Mucosa of gallbladder (tissue), 1 donor: ENCODE data around the gene CRLF3. TPM values are rescaled to one million over a fixed set of nuclear protein-coding genes. Genes with fewer than 3 reads are reported as not detected.
"Not testable (repeated sequence)": the region's sequence is repeated elsewhere in the genome, so short reads cannot be mapped to it uniquely, and the experiment has no call there.

Experiments
- DNase-seq: peaks from one replicate; pipeline ENCODE4 v3.0.0-alpha.2; 2020; ENCODE audit warnings: low spot score
- total RNA-seq: library from RNA; stranded (reverse); gene quantifications from one replicate; pipeline ENCODE4 v1.2.1, GENCODE V29; 2021
- donor health status: DM: no; HTN: no; CAD: no.

Gene CRLF3, protein sequence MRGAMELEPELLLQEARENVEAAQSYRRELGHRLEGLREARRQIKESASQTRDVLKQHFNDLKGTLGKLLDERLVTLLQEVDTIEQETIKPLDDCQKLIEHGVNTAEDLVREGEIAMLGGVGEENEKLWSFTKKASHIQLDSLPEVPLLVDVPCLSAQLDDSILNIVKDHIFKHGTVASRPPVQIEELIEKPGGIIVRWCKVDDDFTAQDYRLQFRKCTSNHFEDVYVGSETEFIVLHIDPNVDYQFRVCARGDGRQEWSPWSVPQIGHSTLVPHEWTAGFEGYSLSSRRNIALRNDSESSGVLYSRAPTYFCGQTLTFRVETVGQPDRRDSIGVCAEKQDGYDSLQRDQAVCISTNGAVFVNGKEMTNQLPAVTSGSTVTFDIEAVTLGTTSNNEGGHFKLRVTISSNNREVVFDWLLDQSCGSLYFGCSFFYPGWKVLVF
- total RNA-seq = 11.6 TPM

GRCh38 chr17:30824356-30825145 lies at the start of gene CRLF3:
Gene CRLF3, minus strand, starts transcription at chr17:30824692. Its CDS starts 41 bp downstream, at chr17:30824651.
- peak; percentile 91 for DNase-seq

DNA sequence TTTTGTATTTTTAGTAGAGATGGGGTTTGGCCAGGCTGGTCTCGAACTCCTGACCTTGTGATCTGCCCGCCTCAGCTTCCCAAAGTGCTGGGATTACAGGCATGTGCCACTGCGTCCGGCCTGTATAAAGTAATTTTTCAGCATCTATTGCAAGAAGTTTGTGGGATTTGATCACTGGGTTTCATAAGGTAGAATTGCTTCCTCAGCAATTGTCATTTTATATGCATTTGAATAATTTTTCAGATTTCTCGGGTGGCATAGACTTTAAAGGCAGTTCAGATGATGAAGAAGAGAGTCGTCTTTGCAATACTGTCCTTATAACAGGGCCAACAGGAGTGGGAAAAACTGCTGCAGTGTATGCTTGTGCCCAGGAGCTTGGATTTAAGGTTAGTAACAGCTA lies 44.5 kb upstream of the CRLF3 start:
- DNase-seq = no peak

GRCh38 chr17:30864636-30865035 lies 40.1 kb upstream of the CRLF3 start:
- DNase-seq = no peak

GRCh38 chr17:30858556-30859250 lies 34.2 kb upstream of the CRLF3 start:
- DNase-seq = no peak

DNA sequence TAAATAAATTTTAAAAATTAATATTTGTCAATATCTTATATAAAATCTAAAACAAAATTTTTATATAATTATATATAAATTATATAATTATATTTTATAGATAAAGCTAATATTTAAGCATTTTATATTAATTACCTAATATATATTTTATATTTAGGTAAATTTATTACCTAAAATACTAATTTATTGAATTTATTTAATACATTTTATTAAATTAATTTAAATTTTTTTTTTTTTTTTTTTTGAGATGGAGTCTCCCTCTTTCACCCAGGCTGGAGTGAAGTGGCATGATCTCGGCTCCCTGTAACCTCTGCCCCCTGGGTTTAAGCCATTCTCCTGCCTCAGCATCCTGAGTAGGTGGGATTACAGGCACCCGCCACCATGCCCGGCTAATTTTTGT lies 29.7 kb upstream of the CRLF3 start:
- no peak for DNase-seq

DNA sequence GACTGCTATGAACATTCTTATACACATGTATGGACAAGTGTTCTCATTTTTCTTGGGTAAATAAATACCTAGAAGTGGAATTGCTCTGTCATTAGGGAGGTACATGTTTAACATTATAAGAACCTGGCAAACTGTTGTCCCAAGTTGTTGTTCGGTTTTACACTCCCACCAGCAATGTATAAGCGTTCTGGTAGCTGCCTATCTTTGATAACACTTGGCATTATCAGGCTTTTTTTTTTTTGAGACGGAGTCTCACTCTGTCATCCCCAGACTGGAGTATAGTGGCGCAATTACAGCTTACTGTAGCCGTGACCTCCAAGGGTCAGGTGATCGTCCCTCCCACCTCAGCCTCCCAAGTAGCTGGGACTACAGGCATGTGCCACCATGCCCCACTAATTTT lies 23.5 kb upstream of the CRLF3 start:
- no peak for DNase-seq

- no peak for DNase-seq
These were observed 16.3 kb upstream of the CRLF3 start for GRCh38 chr17:30840771-30841170.

GRCh38 chr17:30838202-30838807 lies 13.8 kb upstream of the CRLF3 start:
- no peak for DNase-seq

GRCh38 chr17:30832438-30833124 lies 8.1 kb upstream of the CRLF3 start:
- no peak for DNase-seq

- DNase-seq = peak; percentile 93
These were observed 7.4 kb upstream of the CRLF3 start, which contains the start of gene ATAD5 for GRCh38 chr17:30831663-30832437. Gene ATAD5, plus strand, starts transcription at chr17:30831966. Its CDS starts 382 bp downstream, at chr17:30832348.

DNA sequence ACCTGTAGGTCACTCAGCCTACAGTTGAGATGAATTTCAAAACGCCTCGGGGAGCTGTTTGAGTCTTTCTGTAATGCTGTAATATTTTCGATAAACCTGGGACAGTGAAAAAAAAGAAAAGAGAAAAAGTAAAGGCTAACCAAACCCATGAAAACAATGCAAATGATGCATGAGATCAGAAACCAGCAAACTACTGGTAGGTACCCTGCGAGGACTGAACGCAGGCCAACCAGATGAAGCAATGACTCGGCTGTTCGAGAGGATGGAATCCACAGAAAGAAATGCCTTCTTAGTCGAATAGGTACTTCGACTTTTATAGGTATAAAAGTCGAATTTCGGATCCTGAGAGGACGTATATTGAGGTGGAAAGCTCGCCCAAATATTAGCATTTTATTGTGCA lies 6.8 kb upstream of the CRLF3 start:
- no peak for DNase-seq

DNA sequence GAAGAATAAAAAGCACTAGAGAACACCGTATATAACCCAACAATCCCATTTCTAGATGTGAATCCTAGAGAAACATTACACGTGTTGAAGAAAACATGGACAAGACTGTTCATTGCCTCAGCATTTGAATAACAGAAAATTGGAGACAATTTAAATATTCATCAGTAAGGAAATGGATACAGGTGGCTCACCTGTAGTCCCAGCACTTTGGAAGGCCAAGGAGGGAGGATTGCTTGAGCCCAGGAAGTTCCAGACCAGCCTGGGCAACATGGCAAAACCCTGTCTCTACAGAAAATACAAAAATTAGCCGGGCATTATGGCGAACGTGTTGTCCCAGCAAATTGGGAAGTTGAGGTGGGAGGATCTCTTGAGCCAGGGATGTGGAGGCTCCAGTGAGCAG lies 4.5 kb upstream of the CRLF3 start:
- no peak for DNase-seq

DNA sequence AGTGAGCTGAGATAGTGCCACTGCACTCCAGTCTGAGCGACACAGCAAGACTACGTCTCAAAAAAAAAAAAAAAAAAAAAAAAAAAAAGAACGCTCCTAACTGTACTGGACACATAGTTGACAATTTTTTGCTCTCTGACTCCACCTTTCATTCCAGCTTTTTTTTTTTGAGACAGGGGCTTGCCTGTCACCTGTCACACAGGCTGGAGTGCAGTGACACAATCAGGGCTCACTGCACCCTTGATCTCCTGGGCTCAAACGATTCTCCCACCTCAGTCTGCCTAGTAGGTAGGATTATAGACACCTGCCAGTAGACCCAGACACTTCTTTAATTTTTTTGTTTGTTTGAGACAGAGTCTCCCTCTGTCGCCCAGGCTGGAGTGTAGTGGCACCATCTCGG lies 2.6 kb upstream of the CRLF3 start:
- DNase-seq = no peak

- DNase-seq = no peak
These were observed 513 bp downstream of the CRLF3 start for GRCh38 chr17:30824002-30824355.

DNA sequence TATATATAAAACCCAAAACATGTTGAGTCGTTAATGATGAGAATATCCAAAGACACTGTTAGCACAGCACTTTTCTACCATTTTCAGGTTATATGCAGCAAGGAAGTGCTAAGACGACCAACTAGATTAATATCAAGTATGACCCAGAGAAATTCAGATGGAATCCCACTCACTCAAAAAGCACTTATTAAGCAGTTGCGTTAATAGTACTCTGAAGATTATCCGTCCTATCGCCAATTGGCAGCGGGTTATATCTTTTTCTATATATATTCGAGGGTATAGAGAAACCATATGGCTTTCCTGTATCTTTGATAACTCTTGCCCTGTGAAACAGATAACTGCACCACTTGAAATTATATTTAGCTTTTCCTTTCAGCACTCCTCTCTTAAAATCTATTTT lies 1.1 kb downstream of the CRLF3 start:
- DNase-seq = no peak

DNA sequence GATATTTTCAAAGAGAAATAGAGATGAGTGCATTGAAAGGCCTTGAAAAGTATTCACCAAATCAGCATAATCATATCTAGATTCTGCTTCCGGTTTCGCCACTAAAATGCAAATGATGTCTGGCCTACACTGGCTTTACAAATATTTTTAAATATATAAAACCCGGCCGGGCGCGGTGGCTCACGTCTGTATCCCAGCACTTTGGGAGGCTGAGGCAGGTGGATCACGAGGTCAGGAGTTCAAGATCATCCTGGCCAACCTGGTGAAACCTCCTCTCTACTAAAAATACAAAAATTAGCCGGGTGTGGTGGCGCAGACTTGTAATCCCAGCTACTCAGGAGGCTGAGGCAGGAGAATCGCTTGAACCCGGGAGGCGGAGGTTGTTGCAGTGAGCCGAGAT lies 1.6 kb downstream of the CRLF3 start:
- DNase-seq = not testable (repeated sequence)

- DNase-seq = no peak
These were observed 2.4 kb downstream of the CRLF3 start for GRCh38 chr17:30821871-30822723.

GRCh38 chr17:30819971-30820705 lies 4.4 kb downstream of the CRLF3 start:
- DNase-seq = no peak

- no peak for DNase-seq
These were observed 8.3 kb downstream of the CRLF3 start for GRCh38 chr17:30816165-30816564.
